GM06990 (cell line): ENCODE data around the gene CNTF.

Experiments used
- DNase-seq: peaks from one replicate; pipeline ENCODE4 v3.0.0-alpha.2; 2011; ENCODE audit not compliant: insufficient read length; ENCODE audit errors: extremely low read depth
- H3K27me3 ChIP-seq: replicated peaks from 2 replicates; pipeline ENCODE4 v1.6.0; 2011; ENCODE audit warnings: low read length; ENCODE audit not compliant: control insufficient read depth, insufficient read depth
- H3K36me3 ChIP-seq: 2 replicates; pipeline ENCODE4 v1.5.1; 2011; ENCODE audit warnings: low read length; ENCODE audit not compliant: control insufficient read depth, insufficient read depth
- H3K4me3 ChIP-seq: replicated peaks from 2 replicates; pipeline ENCODE4 v1.5.1; 2011; ENCODE audit warnings: low read depth, mild to moderate bottlenecking, control low read depth, low read length
- TF ChIP-seq, protein P1 (sequence below): IDR thresholded peaks from 2 replicates; pipeline ENCODE4 v1.5.1; 2011; ENCODE audit warnings: low read length, control low read depth, mild to moderate bottlenecking, inconsistent platforms; ENCODE audit not compliant: insufficient read depth, poor library complexity, severe bottlenecking

CNTF gene

DNA sequence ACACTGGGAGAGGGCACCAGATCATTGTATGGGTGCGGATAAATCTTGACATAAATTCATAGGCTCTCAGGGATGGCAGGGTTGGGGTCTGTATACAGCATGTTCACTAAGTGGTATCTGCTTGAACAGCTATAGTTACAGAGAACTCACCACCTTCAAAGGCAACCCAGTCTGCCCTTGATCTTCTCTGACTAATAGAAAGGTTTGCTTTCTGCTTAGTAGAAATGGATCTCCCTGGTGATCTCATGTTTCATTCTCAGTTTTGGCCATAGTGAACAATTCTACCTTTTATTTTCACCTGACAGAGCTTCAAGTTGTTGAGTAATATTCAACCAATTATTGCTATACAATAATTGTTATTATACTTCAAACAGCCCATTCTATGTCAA is 32.4 kb downstream of the CNTF start:
- Histone ChIP-seq H3K4me3 (no peak overlapping the region), H3K36me3 (no peaks in the 10 kb centered on the region), H3K27me3 (no peaks in the 10 kb centered on the region)
- no peak for DNase-seq
- TF ChIP-seq, protein P1, sequence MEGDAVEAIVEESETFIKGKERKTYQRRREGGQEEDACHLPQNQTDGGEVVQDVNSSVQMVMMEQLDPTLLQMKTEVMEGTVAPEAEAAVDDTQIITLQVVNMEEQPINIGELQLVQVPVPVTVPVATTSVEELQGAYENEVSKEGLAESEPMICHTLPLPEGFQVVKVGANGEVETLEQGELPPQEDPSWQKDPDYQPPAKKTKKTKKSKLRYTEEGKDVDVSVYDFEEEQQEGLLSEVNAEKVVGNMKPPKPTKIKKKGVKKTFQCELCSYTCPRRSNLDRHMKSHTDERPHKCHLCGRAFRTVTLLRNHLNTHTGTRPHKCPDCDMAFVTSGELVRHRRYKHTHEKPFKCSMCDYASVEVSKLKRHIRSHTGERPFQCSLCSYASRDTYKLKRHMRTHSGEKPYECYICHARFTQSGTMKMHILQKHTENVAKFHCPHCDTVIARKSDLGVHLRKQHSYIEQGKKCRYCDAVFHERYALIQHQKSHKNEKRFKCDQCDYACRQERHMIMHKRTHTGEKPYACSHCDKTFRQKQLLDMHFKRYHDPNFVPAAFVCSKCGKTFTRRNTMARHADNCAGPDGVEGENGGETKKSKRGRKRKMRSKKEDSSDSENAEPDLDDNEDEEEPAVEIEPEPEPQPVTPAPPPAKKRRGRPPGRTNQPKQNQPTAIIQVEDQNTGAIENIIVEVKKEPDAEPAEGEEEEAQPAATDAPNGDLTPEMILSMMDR, result no peak

DNA sequence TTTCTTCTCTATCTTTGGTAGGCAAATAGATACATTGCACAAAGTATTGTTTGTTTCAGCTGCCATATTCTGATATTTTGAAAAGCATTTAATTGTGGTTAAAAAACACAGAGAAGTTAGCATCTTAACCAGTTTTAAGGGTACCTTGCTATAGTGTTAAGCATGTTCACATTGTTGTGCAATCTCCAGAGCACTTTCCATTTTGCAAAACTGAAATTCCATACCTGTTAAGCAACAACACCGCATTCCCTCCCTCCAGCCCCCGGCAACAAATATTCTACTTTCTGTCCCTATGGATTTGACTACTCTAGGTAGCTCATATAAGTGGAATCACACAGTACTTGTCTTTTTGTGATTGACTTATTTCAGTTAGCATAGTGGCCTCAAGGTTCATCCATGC is 33.9 kb downstream of the CNTF start:
- Histone ChIP-seq H3K27me3 (no peaks in the 10 kb centered on the region), H3K36me3 (no peaks in the 10 kb centered on the region), H3K4me3 (no peak overlapping the region)
- TF ChIP-seq, protein P1, result no peak
- DNase-seq, result no peak

DNA sequence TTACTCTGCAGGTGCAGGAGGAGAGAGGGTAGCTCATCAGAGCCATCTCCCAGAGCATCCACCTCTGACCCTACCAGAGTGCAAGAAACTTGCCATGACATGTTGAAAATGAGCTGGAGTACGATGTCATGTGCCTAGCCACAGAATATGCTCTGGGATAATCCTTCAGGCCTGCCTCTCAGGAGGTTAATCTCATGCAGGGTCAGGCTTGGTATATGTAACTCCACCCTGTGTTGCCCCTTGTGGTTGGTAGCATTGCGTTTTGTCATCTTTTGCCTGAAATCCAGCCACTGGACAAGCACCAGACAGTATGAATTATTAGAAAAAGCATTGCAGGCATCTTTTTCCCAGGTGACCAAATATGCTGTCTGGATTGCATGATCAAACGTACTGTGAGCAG is 36.2 kb downstream of the CNTF start:
- TF ChIP-seq, protein P1, result no peak
- Histone ChIP-seq H3K36me3 (no peaks in the 10 kb centered on the region), H3K4me3 (no peak overlapping the region), H3K27me3 (no peaks in the 10 kb centered on the region)
- DNase-seq, result no peak

DNA sequence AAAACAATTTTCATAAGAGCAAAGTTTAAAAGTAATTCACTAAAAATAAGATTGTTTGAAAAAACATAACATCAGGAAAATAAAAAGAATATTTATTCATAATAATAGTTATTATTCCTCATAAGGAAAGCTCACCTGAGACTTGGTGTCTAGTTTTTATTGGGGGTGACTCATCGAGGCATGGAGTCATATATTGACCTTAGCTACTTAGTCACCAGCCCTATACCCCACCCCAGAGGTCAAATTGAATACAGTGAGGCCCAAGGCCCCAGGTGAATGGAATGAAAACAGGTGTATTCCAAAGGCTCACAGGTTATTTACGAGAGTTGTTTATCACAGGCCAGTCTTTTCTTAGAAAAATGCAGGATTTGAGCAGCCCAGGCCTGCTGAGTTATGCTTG is 36.9 kb downstream of the CNTF start:
- no peak overlapping the region for H3K4me3 ChIP-seq
- no peaks in the 10 kb centered on the region for H3K27me3 ChIP-seq
- no peaks in the 10 kb centered on the region for H3K36me3 ChIP-seq
- TF ChIP-seq, protein P1, result no peak
- DNase-seq, result no peak

DNA sequence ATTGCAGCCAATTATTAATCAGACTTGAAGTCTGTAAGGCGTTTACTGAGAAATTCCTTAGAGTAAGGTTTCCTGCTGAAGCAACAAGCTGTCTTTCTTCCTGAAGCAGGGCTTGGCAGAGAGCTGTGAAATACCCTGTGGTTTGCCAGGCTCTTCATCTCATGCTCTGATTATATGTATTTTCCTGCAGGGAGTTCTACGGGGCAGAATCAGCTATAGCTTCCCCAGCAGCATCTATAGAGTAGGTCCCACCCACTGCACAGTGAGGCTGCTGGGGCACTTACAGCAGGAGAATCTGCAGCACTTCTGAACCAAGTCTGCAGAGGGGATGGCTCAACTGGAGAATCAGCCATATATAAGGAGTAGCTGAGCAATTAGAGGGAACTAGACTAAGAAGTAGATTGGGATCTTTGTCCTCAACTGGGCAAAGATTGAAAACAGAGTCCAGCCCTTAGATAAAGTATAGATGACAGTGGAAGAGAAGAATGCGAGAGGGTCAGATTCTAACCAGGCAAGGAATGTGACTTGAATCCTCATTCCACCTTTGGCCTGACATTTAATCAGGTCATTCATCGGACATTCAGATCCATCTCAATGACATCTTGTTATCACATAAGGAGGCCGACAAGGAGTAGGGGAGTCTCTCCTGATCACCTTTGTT is 37.6 kb downstream of the CNTF start:
- DNase-seq, result no peak
- TF ChIP-seq, protein P1, result no peak
- no peak overlapping the region for H3K4me3 ChIP-seq
- H3K27me3 ChIP-seq, result no peaks in the 10 kb centered on the region
- no peaks in the 10 kb centered on the region for H3K36me3 ChIP-seq
